ENCODE measurements around the gene ARFGEF3.
"Not testable (repeated sequence)": the region's sequence is repeated elsewhere in the genome, so short reads cannot be mapped to it uniquely, and the experiment has no call there.

The ARFGEF3 gene

DNA sequence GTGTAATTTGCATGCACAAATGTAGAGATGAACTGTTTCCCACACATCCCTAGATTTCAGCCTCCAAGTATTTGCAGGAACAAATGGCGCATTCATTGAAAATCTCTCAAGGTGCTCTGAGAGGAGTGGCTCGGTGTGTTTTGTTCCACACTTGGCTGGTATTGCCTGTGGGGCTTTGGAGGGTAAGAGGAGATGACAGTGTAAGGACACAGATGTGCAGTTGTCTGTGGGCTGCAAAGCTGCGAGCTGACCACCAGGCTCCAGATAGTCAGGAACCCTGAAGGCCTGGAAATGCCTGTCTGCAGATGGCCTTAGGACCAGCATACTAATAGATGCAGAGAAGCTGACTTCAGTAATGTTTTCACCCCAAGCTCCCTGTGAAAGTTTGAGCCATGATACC lies 114.2 kb downstream of the ARFGEF3 start:
- DNase-seq (ENCODE audit: low spot score), result no peak

DNA sequence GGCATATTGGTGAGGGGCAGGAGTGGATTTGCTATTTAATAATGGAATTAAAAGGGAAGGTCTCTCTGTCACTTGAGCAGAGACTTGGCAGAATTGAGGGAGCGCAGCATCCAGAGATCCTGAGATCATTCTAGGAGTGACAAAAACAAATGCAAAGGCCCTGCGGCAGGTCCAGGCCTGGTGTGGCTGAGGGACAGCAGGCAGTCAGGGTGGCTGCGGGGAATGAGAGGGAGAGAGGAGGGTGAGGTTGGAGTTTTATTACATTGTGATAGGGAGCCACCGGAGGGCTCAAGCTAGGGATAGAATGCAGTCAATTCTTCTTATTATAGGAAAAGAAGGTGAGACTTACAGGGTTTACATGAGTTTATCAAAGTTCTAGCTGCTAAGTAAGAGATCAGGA lies 116.1 kb downstream of the ARFGEF3 start:
- DNase-seq (ENCODE audit: low spot score), result no peak

DNA sequence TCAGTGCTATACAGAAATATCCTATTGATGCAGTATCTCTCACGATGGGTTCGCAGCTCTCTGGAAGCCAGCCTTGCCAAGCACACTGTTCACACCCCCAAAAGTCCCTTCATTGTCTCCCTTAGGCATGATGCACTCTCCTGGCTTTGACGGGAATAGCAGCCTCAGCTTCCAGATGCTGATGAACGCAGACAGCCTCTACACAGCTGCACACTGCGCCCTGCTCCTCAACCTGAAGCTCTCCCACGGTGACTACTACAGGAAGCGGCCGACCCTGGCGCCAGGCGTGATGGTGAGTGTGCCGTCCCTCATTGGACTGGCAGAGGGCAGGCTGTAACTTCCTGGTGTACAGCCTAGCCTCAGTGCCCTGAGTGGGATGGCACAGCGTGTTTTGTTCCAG lies 116.6 kb downstream of the ARFGEF3 start:
- DNase-seq (ENCODE audit: low spot score), result peak; percentile 77

DNA sequence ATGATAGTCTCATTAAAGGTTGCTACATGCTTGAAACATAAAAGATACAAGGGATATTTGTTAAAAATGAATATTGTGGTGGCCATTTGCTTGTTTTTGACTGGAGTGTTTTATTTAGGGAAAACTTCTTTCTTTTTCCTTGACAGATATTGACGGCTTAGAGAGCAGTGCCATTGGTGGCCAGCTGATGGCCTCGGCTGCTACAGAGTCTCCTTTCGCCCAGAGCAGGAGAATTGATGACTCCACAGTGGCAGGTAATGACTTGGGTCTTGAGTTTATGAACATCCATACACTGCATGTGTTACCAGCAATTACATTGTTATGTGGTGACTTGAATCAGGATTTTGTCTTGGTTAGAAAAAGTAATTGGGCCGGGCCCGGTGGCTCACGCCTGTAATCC lies 124.1 kb downstream of the ARFGEF3 start:
- DNase-seq (ENCODE audit: low spot score), result peak; percentile 45

DNA sequence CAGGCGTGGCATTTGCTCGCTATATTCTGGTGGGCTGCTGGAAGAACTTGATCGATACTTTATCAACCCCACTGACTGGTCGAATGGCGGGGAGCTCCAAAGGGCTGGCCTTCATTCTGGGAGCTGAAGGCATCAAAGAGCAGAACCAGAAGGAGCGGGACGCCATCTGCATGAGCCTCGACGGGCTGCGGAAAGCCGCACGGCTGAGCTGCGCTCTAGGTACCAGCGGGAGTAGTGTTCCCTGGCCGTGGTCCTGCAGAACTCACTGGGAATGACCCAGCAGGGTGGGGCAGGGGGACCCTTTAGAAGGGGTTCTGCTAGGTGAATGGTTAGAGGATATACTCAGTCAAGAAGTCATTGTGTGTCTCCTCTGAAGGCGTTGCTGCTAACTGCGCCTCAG lies 125.0 kb downstream of the ARFGEF3 start:
- no peak for DNase-seq (ENCODE audit: low spot score)

DNA sequence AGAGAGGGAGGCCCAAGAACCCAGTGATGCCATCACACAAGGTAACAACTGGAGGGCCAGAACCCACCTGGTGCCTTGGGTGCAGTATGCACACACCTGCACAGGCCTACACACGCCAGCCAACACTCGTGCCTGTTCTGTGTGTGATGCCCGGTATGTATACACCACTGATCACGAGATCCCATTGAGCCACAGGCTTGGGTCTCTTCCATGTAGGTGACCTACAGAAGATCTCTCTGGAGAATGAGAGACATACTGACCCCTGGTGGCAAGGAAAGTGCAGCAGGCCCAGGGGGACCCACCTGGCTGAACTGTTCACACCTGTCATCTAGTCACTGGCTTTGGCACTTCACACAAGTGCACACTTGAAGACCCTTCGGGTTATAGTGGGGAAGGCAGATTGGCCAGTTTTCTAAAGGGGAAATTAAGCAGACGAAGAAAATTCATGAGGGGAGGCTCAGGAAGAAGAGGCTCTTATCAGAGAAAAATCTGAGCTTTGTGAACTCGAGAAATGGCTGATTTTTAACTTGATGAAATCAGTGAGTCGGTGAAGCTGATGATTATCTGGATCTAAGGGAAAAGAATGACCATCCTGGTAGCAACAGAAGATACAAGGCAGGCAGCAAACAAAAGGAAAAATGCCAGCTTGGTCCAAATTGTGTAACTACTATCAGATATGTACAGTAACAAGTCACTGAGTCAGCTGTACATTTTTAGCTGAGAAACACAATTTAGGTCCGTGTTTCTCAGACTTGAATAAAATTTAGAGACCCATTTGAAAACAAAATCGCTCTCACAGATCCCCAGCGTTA lies 125.6 kb downstream of the ARFGEF3 start:
- DNase-seq (ENCODE audit: low spot score), result peak; percentile 82

DNA sequence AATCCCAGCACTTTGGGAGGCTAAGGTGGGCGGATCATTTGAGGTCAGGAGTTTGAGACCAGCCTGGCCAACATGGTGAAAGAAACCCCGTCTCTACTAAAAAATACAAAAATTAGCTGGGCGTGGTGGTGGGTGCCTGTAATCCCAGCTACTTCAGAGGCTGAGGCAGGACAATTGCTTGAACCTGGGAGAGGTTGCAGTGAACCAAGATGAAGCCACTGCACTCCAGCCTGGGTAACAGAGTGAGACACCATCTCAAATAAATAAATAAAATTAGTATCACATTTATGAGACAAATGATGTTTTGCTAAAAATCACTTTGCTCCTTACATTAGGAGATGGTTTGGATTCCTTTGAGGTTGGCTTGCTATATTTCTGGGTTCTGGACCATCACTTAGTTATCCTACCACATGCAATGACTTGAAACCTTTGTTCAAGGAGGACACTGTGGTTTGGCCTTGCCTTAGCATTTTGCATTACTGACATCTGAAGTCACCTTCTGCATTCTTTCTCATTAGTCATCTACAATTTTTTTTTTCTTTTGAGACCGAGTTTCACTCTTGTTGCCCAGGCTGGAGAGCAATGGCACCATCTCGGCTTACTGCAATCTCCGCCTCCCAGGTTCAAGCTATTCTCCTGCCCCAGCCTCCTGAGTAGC lies 126.8 kb downstream of the ARFGEF3 start:
- DNase-seq (ENCODE audit: low spot score), result not testable (repeated sequence)

DNA sequence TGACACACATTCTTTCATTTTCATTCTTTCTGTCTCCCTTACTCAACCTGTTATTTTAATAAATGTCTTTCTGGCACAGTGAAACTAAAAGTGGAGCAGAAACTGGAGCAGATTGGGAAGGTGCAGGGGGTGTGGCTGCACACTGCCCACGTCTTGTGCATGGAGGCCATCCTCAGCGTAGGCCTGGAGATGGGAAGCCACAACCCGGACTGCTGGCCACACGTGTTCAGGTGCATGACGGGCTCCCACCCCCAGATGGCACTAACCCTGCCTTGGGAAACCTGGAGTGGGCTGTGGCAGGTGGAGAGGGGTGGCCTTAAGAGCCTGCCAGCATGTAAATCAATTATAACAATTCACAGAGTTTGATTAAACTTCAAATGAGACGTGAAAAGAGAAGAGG lies 128.0 kb downstream of the ARFGEF3 start:
- DNase-seq (ENCODE audit: low spot score), result peak; percentile 75

DNA sequence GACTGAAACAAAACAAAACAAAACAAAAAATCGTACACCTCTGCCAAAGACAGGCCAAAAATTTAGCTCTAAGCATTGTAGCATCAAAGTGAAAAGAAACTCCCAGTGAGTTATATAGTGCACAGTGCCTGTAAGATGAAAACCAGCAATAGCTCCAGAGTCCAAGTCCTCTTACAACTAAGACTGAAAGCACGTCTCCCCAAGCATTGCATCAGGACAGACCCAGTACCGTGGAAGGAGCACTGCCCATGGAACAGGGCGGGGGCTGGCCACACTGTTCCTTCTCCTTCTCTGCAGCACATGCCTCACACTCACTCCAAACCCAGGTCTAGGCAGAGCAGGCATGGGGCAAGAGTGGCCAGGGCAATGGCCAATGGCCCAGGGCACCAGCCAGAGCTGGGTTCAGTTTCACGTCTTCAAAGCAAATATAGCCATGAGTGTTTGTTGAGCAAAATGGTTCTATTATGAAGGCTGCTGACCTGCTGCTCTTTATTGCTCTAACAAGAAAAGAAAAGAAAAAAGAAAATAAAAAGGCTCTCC lies 128.8 kb downstream of the ARFGEF3 start:
- no peak for DNase-seq (ENCODE audit: low spot score)

DNA sequence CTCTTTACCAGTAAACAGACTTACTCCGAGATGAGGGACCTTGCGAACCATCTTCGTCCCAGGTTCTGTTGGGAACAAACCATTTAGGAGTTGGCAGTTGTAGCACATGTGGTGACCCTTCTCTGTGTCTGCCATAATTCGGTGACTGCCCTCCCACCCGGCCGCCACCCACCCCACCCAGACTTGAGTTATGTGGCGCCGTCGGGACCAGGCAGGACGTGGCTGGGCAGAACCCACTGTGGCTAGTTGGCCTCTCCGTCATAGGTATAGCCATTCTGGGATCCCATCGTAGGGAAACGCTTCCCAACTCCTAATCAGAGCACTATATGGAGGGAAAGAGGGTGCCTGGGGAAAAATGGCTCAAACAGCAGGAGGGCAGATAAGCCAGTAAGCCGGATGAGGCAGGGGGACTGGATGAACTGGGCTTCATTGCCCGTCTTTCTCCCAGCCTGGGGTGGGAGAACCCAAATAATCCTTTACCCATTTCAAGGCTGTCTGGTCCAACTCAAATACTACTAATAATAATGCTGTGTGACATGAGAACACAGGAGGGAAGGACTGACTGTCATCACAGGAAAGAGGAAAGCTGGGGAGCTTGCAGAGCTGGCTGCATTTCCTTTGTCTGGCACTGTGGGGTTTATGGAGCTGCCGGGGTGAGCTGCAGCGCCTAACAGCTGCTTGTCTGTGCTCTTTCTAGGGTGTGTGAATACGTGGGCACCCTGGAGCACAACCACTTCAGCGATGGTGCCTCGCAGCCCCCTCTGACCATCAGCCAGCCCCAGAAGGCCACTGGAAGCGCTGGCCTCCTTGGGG lies 129.5 kb downstream of the ARFGEF3 start:
- DNase-seq (ENCODE audit: low spot score), result no peak

DNA sequence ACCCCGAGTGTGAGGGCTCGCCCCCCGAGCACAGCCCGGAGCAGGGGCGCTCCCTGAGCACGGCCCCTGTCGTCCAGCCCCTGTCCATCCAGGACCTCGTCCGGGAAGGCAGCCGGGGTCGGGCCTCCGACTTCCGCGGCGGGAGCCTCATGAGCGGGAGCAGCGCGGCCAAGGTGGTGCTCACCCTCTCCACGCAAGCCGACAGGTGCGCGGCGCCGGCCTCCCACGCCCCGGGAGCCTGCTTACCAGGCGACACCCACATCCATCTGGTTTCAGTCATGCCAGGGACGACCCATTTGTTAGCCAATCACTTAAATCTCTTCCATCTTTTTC lies 130.1 kb downstream of the ARFGEF3 start:
- no peak for DNase-seq (ENCODE audit: low spot score)

DNA sequence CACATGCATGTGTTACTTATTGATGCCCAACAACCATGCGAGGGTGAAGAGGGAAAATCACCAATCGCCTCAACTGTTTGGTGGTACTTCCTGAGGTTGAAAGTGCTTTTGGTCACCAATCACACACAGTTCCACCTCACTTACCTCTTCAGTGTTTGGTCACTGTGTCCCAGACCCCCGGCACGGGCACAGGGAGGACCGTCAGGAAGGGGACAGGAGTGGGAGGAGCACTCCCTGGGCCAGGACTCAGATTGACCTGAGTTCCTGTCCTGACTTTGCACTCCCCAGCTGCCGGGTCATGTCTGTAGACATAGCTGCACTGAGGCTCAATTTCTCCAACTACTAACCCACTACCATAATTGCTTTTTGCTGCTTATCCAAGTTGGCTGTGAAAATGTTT lies 130.7 kb downstream of the ARFGEF3 start:
- DNase-seq (ENCODE audit: low spot score), result no peak

DNA sequence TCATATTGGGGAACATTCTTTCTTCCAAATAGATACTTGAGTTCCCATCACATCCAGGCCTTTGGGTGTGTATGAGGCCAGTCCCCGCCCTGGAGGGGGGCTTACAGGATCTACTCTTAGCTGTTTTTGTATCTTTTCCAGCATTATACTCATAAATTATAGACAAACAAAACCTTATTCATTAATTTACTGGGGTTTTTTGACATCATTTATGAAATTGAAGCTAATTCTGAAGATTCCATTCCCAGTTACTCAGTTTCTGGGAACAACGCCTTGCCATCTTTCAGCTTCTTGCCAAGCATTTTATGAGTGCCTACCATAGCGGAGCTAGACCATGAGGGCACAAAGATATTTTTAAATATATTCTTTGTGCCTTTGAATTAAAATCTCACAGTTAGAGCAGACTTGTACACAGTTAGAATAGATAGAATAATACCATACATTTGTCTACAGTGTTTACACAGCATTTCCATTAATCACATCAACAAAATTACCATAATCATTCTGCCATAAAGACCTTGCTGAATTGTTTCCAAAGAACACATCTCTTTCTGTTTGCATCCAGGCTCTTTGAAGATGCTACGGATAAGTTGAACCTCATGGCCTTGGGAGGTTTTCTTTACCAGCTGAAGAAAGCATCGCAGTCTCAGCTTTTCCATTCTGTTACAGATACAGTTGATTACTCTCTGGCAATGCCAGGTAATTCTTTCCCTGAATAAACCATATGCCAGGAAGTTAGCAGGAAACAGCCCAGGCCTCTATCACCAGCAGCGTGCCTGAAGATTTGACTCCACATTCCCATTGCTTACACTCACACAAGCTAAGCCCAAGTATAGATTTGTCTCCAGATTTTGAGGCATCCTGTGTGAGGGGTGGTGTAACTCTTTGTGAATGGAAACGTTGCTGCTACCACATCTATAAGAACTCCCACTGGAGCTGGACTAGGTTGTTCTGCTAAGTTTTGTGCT lies 132.0 kb downstream of the ARFGEF3 start:
- no peak for DNase-seq (ENCODE audit: low spot score)

DNA sequence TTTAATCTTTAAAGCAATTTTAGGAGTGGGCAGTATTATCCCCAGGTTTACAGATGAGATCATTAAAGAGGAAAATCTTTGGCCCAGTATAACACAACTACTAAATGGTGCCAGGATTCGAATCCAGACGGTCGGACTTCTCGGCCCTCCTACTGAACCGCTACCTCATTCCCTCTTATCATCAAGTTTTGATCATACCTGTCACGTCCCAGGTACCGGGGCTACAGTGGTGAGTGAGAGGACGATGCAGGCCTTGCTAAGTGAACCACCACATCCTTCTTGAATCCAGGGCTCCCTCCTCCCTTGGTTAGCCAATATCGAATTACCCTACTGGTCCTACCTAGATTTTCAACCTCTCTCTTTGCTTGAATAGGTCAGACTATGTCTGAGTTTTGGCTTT lies 134.6 kb downstream of the ARFGEF3 start:
- DNase-seq (ENCODE audit: low spot score), result no peak

DNA sequence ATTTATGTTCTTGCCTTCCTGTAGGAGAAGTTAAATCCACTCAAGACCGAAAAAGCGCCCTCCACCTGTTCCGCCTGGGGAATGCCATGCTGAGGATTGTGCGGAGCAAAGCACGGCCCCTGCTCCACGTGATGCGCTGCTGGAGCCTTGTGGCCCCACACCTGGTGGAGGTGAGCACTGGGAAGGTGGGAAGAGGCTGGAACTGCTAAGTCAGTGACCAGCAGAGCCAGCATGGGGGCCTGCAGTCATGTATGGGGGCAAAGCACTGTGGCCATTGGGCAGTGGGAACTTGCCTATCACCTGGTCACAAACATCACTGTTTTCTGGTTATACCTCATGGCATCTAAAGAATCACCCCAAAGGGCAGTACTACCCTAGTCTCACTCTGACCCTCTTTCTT lies 135.0 kb downstream of the ARFGEF3 start:
- DNase-seq (ENCODE audit: low spot score), result no peak

DNA sequence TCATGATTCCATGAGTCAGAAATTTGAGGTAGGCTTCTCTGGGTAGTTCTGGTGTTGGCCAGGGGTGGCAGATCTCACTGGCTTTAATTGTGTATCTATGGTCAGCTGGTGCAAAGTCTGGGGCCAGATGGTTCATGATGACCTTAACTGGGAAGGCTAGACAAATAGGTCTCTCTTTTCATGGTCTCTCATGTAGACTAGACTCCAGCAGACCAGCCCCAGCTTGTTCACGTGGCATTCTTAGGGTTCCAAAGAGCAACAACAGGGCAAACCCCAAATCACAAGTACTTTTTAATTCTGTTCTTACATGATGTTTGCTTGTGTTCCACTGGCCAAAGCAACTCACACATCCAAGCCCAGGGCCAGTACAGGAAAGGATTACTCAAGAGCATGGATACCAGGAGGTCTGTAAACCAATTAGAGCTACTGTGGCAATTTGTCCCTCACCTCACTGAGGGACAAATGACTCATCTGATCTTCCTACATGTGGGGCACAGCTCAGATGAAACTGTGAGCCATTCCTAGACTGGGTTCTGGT lies 136.1 kb downstream of the ARFGEF3 start:
- peak; percentile 45 for DNase-seq (ENCODE audit: low spot score)

DNA sequence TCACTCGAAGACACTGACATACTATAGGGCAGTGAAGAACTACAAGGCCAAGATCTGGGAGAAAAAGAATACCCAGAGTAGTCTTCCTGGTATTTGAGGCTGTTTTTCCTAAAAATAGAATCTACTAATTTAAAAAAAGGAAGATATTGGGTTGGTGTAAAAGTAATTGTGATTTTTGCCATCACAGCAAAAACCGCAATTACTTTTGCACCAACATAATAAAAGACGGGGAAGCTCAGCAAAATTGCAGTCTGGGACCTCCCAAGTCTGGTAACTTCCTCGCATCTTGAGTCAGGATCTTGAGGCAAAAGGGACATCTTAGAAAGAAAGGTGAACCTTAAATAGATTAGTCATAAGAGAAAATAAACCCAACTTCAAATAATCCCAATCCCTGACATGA lies 138.7 kb downstream of the ARFGEF3 start:
- no peak for DNase-seq (ENCODE audit: low spot score)

DNA sequence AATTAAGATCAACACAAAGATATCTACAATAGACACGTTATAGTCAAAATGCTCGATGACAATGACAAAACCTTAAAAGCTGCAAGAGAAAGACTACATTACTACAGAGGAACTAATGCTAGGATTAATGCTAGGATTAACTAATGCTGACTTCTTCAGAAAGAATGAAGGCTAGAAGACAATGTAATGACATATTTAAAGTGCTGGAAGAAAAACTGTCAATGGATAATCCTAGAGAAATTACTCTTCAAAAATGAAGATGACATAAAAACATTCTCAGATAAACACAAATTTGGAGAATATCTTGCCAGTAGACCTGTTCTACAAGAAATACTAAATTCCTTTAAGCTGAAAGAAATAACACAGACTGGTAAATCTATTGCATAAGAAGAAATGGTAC lies 140.8 kb downstream of the ARFGEF3 start:
- no peak for DNase-seq (ENCODE audit: low spot score)

DNA sequence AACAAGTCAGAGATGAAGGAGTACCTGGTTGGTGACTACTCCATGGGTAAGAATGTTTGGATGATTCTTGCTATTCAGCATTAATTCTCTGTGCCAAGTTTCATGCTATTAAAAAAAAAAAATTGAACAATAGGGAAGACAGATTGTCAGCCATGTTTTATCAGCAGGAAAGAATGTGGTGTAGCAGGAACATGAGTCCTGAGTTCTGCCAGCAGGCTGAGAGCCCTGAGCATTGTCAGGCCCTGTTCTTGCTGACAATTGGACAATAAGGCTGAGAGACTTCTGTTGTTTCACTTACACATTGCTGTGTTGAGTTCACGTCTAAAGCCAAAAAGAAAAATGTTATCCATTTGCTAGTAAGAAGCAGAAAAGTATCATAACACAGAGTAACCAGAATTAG lies 145.6 kb downstream of the ARFGEF3 start:
- no peak for DNase-seq (ENCODE audit: low spot score)

DNA sequence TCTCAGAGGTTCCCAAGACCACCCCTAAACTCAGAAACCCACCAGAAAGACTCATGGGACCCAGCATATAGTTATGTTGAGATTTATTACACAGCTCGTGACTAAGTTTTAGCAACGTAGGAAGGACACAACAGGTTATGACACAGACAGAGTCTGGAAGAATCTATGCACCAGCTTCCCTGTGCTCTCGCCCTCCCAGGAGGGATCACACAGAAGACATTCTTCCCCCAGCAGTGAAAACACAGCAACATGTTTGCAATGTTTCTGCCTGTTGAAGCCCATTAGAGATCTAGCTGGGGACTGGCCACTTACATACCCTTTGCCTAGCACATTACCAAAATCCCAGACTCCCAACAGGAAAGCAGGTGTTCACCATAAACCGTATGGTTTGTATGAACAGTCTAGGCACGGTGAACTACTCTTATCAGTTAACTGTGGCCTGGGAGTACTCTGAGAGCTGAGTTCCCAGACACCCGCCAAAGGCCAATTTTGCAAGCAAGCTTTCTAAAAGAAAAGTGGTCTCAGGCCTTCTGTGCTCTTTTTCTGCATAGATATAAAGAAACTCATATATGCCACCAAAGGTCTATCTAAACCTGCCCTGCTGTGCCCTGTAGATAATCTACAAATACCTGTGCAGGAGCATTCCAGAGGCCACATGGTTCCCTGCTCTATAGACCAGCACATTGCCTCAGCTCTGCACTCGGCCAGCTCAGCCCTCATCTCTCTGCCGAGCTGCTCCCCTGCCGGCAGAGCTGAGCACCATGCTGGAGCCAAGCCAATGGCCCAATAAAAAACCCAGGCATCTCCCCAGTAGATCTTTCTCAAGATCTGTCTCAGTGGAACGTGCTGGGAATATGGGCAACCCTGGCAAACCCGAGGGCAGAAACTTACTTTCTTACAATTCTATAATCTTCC lies 146.3 kb downstream of the ARFGEF3 start:
- DNase-seq (ENCODE audit: low spot score), result peak; percentile 26
